NCI-H345 treated with DMSO at 0.1 percent for 48 hours (cell line): Measurements from ENCODE around the gene KIZ.

Experiments
- DNase-seq: peaks from one replicate; lab custom pipeline; 2025; ENCODE audit not compliant: unreplicated experiment; lab: John Stamatoyannopoulos, UW

Gene KIZ

GRCh38 chr20:21125849-21126580 is at the start of gene KIZ:
Gene KIZ (plus strand): TSS chr20:21126082. CDS start chr20:21126116, 34 bp downstream.
- DNase-seq = peak; percentile 93

- no peak for DNase-seq
Observed at GRCh38 chr20:21077809-21078345, 48.0 kb upstream of the KIZ start.

GRCh38 chr20:21082584-21082983 is 43.3 kb upstream of the KIZ start:
- DNase-seq = no peak

- no peak for DNase-seq
Observed at GRCh38 chr20:21083825-21084325, 42.0 kb upstream of the KIZ start.

GRCh38 chr20:21087862-21088540 is 37.9 kb upstream of the KIZ start:
- DNase-seq = no peak

GRCh38 chr20:21089391-21089790 is 36.5 kb upstream of the KIZ start:
- DNase-seq = no peak

GRCh38 chr20:21090111-21090618 is 35.7 kb upstream of the KIZ start:
- DNase-seq = no peak

GRCh38 chr20:21090721-21091120 is 35.2 kb upstream of the KIZ start:
- no peak for DNase-seq

- no peak for DNase-seq
Observed at GRCh38 chr20:21092806-21093205, 33.1 kb upstream of the KIZ start.

- no peak for DNase-seq
Observed at GRCh38 chr20:21096321-21097043, 29.4 kb upstream of the KIZ start.

- peak; percentile 26 for DNase-seq
Observed at GRCh38 chr20:21099751-21100577, 25.9 kb upstream of the KIZ start.

GRCh38 chr20:21100578-21101452 is 25.1 kb upstream of the KIZ start:
- DNase-seq = no peak

- DNase-seq = no peak
Observed at GRCh38 chr20:21101453-21101931, 24.4 kb upstream of the KIZ start.

GRCh38 chr20:21101932-21102575 is 23.8 kb upstream of the KIZ start:
- no peak for DNase-seq

- DNase-seq = no peak
Observed at GRCh38 chr20:21102603-21103311, 23.1 kb upstream of the KIZ start.

GRCh38 chr20:21103582-21104465 is 22.1 kb upstream of the KIZ start:
- DNase-seq = no peak

- DNase-seq = no peak
Observed at GRCh38 chr20:21104466-21104761, 21.5 kb upstream of the KIZ start.
